Stimulated activated CD4-positive, alpha-beta T cell treated with anti-CD3 and anti-CD28 coated beads, Interleukin-2, amount 100 ng/mL, for 24 hours (primary cell): Measurements from ENCODE around the gene AIP.
"Not testable (repeated sequence)": the region's sequence is repeated elsewhere in the genome, so short reads cannot be mapped to it uniquely, and the experiment has no call there.

Experiments used
- DNase-seq, 2 donors: peaks; one replicate each; pipeline ENCODE4 v3.0.0-alpha.2; 2020

AIP gene

DNA sequence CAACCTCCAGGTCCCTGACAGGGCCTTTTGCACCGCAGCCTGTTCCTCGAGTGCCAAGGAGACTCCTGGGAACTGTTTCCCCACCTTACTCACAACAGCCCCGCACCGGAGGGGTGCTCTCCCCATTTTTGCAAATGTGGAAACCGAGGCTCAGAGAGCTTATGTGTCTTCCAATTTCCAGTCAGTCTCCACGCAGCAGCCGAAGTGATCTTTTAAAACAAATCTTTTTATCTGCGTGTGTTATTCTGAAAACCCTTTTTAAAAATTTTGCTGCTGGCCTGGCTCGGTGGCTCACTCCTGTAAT lies 13.4 kb upstream of the AIP start:
- DNase-seq, result no peak

- DNase-seq, result no peak
Observed at GRCh38 chr11:67470337-67471002, 12.4 kb upstream of the AIP start.

DNA sequence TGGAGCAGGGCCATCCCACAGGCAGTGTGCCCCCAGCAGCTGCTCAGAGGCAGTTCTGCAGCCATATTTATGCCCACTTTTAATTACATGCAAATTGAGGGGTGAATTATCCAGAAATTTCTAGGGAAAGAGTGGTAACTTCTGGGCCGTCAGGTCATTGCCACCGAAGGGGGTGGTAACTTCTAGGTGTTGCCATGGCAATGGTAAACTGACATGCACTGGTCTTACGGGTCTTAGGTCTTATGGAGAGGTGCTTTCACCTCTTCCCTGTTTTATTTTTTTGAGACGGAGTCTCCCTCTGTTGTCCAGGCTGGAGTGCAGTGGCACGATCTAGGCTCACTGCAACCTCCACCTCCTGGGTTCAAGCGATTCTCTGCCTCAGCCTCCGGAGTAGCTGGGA lies 9.9 kb upstream of the AIP start:
- no peak for DNase-seq

DNA sequence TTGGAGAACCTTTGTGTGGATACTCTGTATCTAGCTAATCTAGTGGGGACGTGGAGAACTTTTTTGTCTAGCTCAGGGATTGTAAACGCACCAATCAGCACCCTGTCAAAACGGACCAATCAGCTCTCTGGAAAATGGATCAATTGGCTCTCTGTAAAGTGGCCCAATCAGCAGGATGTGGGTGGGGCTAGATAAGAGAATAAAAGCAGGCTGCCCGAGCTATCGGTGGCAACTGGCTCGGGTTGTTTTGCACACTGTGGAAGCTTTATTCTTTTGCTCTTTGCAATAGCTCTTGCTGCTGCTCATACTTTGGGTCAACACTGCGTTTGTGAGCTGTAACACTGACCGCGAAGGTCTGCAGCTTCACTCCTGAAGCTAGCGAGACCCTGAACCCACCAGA lies 6.1 kb upstream of the AIP start:
- DNase-seq, result not testable (repeated sequence)

DNA sequence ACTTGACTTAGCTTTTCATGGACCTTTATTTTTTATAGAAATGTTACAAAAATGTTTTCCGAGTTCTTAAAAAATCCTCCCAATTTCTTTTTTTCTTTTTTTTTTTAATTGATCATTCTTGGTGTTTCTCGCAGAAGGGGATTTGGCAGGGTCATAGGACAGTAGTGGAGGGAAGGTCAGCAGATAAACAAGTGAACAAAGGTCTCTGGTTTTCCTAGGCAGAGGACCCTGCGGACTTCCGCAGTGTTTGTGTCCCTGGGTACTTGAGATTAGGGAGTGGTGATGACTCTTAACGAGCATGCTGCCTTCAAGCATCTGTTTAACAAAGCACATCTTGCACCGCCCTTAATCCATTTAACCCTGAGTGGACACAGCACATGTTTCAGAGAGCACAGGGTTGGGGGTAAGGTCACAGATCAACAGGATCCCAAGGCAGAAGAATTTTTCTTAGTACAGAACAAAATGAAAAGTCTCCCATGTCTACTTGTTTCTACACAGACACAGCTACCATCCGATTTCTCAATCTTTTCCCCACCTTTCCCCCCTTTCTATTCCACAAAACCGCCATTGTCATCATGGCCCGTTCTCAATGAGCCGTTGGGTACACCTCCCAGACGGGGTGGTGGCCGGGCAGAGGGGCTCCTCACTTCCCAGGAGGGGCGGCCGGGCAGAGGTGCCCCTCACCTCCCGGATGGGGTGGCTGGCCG lies 5.3 kb upstream of the AIP start:
- DNase-seq, result not testable (repeated sequence)

DNA sequence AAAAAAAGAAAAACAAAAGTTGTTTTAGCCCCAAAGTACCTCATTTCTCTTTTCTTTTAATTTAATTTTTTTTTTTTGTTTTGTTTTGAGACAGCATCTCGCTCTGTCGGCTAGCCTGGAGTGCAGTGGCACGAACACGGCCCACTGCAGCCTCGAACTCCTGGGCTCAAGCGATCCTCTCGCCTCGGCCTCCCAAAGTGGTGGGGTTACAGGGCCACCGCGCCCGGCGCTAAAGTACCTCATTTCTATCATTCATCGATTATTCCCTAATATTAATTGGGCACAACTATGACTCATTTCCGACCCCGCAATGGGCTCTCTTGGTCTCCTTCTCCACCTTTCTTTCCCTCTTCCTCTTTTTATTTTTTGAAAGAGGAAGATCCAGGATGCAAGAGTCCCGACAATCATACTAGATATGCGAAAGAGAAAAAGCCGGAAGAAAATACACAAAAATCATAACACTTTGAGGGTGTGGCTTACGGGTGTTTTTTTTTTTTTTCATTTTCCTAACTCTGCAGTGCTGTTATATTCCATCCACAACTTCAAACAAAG lies 475 bp upstream of the AIP start:
- peak in 1 of 2 donors; percentile 12 for DNase-seq

DNA sequence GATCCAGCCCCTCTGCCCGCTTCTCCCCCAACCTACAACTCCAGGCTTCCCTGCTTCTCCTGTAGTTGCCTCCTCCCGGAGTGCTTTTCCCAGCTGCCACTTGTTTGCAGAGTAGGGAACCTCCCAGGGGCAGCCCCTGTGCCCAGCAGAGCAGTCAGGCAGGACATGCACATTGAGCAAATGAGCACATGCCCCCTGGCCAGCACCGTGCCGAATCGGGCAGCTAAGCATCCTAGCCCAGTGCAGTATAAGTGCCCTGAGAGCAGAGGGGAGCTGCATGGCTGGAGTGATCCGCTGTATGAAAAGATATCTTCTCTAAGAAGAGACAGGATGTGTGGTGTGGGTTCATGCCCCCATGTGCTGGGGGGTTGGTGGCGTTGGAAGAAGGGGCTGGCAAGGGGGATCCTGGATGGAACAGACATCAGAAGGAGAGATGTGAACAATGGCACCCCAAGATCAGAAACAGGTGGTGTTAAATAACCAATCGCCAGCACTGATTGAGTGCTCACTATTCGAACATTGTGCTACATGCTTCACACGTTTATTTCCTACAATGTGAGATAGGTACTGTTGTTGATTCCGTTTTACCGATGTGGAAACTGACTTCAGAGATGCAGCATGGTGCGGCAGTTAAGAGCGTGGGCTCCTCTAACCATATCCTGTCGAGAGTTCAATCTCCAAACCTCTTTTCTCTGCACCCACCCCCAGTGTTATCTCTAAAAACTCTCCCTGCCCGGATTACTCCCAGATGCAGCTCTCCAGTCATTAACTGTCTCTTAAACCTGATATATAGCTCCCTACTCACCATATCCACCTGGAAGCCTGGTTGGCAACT lies 1.2 kb downstream of the AIP start:
- peak; percentile 49 to 53 for DNase-seq

DNA sequence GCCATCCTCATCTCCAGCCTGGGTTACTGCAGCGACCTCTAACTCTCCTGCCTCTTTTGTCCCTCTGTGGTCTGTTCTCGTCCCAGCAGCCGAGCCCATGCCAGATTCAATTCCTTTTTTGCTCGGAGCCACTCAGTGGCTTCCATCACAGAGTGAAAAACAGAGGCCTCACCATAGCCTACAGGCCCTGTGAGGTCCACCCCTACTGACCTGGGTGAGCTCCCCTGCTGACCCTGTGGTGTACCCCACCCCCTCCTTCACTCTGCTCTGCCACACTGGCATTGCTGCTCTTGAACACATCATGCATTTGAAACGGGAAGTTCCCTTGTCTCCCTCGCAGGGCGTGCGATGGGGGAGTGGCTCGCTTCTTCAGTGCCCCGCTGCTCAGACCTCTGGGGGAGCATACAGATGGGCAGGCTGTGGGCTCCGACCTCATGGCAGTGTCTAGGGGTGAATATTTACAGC lies 2.1 kb downstream of the AIP start:
- peak; percentile 73 to 79 for DNase-seq

DNA sequence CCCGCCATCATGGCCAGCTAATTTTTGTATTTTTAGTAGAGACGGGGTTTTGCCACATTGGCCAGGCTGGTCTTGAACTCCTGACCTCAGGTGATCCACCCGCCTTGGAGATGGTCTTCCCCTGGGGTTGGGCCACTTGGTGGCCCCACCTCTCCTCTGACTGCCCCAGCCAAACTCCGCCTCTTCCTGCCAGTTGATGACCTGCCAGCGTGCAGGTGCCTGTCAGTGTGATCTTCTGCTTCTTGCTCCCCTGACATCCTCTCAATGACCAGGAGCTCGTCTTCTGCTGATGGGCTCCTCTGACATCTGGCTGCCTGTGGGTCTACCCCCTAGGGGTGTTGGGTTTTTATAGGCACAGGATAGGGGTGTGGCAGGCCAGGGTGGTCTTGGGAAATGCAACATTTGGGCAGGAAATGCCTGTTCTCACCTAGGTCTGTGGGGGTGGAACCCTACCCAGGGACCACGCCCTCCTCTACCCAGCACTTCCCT lies 3.1 kb downstream of the AIP start:
- peak in 1 of 2 donors; percentile 68 for DNase-seq

GRCh38 chr11:67486481-67487195 lies 3.8 kb downstream of the AIP start:
- peak; percentile 49 to 57 for DNase-seq

DNA sequence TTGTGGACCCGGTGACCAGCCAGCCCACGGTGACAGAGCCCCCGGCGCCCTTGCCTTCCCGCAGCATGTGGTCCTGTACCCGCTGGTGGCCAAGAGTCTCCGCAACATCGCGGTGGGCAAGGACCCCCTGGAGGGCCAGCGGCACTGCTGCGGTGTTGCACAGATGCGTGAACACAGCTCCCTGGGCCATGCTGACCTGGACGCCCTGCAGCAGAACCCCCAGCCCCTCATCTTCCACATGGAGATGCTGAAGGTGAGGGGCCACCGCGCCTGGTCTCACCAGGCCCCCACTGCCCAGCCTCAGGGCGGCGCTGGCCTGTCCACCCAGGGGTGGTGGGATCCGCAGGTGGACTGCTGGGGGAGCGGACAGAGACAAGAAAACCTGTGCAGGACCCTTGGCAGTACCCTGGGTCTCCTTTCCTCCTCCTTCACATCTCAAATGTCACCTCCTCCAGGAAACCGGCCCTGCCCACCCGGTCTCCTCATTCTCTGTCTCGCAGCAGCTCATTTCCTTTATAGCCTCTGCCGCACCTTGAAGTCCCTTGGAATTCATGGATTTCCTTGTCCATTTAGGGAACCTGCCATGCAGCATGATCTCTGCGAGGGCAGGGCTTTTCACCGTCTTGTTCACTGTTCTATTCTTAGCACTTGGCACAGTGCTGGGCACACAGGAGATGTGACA lies 6.5 kb downstream of the AIP start:
- no peak for DNase-seq

DNA sequence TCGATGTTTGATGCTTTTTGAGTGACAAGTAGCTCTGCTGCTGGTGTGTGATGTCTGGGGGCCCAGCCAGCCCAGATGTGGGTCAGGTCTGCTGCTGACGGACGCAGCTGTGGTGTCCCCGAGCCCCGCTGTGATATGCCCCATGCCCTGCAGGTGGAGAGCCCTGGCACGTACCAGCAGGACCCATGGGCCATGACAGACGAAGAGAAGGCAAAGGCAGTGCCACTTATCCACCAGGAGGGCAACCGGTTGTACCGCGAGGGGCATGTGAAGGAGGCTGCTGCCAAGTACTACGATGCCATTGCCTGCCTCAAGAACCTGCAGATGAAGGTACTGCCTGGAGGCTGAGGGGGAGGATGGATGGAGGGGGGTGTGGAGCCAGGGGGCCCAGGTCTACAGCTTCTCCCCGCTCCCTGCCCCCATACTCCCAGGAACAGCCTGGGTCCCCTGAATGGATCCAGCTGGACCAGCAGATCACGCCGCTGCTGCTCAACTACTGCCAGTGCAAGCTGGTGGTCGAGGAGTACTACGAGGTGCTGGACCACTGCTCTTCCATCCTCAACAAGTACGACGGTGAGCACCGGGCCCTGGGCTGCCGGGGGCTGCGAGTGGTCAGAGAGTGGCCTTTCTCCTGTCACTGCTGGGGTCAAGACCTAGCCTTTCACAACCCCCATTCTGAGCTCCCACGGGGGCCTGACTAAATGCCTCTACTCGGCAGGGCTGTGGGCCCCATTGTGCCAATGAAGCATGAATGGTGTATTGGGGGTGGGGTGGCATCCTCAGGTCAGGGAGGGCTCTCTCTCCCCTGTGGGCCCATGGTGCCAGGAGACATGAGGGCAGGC lies 7.3 kb downstream of the AIP start:
- DNase-seq, result peak in 1 of 2 donors; percentile 9

DNA sequence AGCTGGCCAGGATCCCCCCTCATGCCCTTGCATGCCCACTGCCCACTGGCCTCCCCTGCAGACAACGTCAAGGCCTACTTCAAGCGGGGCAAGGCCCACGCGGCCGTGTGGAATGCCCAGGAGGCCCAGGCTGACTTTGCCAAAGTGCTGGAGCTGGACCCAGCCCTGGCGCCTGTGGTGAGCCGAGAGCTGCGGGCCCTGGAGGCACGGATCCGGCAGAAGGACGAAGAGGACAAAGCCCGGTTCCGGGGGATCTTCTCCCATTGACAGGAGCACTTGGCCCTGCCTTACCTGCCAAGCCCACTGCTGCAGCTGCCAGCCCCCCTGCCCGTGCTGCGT lies 7.9 kb downstream of the AIP start:
- peak in 1 of 2 donors; percentile 6 for DNase-seq

- DNase-seq, result no peak
Observed at GRCh38 chr11:67491276-67492068, 8.6 kb downstream of the AIP start.

DNA sequence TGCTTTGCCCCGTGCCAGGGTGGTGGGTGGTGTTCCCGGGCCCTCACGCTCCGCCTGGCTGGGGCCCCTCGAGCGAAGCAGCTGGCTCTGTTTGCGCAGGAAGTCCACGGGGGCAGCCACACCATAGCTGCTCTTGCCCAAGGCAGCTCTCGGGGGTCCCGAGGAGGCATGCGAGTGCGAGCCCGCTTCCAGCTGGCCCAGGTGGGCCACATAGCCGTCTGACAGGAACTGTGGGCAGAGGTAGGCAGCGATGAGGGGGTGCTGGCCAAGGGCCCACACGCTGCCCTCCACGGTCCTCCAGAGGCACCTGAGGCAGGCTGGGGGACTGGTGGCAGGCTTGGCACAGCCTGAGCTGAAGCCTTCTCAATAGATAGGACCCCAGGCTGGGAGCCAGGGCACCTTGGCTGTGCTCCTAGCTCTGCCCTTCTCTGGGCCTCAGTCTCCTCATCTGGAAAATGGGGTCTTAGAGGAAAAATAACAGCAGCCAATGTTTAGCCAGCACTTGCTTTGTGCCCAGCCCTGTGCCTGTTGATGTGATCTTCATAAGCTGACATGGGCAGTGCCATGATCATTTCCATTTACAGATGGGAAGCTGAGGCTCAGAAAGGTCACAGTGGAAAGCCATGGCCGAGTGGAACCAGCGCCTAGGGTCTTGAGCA lies 9.4 kb downstream of the AIP start:
- DNase-seq, result no peak

GRCh38 chr11:67492801-67493547 lies 10.1 kb downstream of the AIP start:
- peak in 1 of 2 donors; percentile 56 for DNase-seq

GRCh38 chr11:67493548-67494370 lies 10.9 kb downstream of the AIP start:
- DNase-seq, result no peak
